ENCODE measurements around the gene MAP6.

GRCh38 chr11:75667831-75668450, 897 bp downstream of the MAP6 start:
- no peak for TF ChIP-seq POLR2A (IDR thresholded peaks at IDR 0.05; ENCODE audit: borderline replicate concordance, extremely low read depth, insufficient read depth, insufficient read length)
- no peak for TF ChIP-seq CTCF (IDR thresholded peaks at IDR 0.05 in 2 of 3, conservative IDR thresholded peaks at IDR 0.05 in 1 of 3; ENCODE audit: borderline replicate concordance in 1 of 3, insufficient read depth in 1 of 3, low read depth in 2 of 3, low read length in 2 of 3)
- no peak for TF ChIP-seq EZH2phosphoT487 (IDR thresholded peaks at IDR 0.05; ENCODE audit: borderline replicate concordance)
- no peak for TF ChIP-seq MAX (IDR thresholded peaks at IDR 0.05)
- TF ChIP-seq JUND (IDR thresholded peaks at IDR 0.05), result no peak
- no peak for TF ChIP-seq POLR2AphosphoS5 (IDR thresholded peaks at IDR 0.05; ENCODE audit: low read depth, low read length)
- TF ChIP-seq REST (IDR thresholded peaks at IDR 0.05; ENCODE audit: low read depth), result no peak
- no peak for TF ChIP-seq YY1 (IDR thresholded peaks at IDR 0.05; ENCODE audit: extremely low read depth, insufficient replicate concordance, low read depth, low read length)
- no peak for TF ChIP-seq RAD21 (IDR thresholded peaks at IDR 0.05; ENCODE audit: low read depth)
- TF ChIP-seq ZNF274 (IDR thresholded peaks at IDR 0.05; ENCODE audit: low read depth, low read length), result no peak
- no peak for TF ChIP-seq EZH2 (IDR thresholded peaks at IDR 0.05)
- no peak for TF ChIP-seq TCF7L2 (IDR thresholded peaks at IDR 0.05; ENCODE audit: borderline replicate concordance, extremely low read depth, insufficient read depth, insufficient read length)
- no peak for TF ChIP-seq CEBPB (IDR thresholded peaks at IDR 0.05; ENCODE audit: low read depth)
- no peak for TF ChIP-seq FOSL1 (IDR thresholded peaks at IDR 0.05; ENCODE audit: low read depth)
